ENCODE data around the gene VWA3A.

The VWA3A gene

DNA sequence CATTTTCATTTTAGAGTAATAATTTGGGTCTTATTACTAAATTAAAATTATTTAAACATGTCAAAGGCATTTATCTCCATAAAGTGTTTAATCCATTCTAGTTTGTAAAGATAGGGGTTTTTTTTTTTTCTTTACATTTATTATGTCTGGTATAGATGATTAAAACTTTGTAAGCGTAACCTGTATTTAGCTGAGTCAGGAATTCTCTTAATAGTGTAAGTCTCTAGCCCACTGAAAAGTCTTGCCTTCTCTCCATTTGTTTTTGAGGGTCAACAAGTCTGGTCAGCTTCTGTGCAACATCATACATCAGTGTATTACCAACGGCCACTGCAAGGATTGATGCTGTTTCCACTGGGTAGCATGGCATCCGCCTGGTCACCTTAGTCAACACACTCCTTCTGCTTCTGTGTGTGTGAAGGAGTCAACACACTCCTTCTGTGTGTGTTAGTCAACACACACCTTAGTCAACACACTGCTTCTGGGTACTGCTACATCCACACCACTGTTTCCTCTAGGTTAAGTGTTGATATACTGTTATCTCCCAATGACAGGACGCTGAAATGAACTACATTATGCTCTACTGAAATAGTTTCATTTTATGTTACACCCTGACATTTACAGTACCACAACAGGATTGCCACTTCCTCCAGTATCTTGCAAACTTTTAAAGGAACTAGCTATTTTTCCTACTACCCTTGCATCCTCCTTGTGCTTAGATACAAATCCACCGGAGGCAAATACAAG lies 37.3 kb upstream of the VWA3A start:
- no peak for DNase-seq (ENCODE audit: low spot score)
- TF ChIP-seq, protein P1, sequence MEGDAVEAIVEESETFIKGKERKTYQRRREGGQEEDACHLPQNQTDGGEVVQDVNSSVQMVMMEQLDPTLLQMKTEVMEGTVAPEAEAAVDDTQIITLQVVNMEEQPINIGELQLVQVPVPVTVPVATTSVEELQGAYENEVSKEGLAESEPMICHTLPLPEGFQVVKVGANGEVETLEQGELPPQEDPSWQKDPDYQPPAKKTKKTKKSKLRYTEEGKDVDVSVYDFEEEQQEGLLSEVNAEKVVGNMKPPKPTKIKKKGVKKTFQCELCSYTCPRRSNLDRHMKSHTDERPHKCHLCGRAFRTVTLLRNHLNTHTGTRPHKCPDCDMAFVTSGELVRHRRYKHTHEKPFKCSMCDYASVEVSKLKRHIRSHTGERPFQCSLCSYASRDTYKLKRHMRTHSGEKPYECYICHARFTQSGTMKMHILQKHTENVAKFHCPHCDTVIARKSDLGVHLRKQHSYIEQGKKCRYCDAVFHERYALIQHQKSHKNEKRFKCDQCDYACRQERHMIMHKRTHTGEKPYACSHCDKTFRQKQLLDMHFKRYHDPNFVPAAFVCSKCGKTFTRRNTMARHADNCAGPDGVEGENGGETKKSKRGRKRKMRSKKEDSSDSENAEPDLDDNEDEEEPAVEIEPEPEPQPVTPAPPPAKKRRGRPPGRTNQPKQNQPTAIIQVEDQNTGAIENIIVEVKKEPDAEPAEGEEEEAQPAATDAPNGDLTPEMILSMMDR (conservative IDR thresholded peaks at IDR 0.05; ENCODE audit: low read depth): no peak
- no peak overlapping the region for H3K27ac ChIP-seq
- ChIA-PET POLR2A (ENCODE audit: low non-redundant PET) (no interaction called here), CTCF (no interaction called here)

DNA sequence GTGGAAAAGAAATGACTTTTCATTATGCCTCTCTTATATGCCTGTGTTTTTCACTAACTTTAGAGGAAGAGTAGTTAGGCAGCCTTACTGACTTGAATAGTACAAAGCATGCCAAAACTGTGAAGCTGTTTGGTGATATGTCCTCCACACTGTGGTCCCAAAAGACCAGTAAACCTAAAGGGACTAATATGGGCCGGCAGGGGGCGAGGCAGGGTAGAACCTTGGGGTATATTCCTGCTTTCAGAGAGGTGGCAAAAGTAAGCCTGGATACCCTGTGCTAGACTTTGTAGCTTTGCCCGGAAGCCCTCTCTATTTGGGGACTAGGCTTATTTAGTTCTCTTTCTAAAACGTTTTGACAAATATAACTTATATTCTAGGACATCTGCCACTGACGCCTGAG lies 36.5 kb upstream of the VWA3A start:
- ChIA-PET CTCF (interaction anchor here (0.5 kb wide), 1 partner anchor 1583 kb away, joined by 5 read pairs; no protein-coding TSS in a partner anchor), POLR2A (ENCODE audit: low non-redundant PET) (no interaction called here)
- TF ChIP-seq, protein P1 (conservative IDR thresholded peaks at IDR 0.05; ENCODE audit: low read depth): no peak
- no peak overlapping the region for H3K27ac ChIP-seq
- no peak for DNase-seq (ENCODE audit: low spot score)

DNA sequence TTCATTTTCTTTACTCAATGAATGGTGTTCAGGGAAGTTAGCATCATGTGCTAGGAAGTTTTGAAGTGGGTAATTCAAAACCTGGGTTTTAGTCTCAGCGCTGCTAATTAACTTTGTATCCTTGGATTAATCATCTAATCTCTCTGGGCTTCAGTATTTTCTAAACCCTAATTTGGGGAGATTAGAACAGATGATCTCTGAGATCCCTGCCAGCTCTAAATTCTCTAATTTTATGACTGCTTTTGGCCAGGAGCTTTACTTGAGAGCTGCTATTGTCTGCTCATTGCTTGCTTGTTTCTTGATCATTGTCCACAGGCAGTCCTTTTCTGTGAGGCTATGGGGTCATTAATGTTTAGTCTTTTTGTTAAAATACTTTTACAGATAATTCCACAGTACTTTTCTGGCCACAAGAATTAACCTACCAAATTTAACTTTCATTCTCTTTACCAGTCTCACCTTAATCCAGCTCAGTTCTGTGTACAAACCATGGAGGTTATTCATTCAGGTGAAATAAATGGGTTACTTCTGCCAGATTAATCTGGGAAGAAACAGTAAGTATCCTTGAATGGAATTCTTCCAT lies 28.4 kb upstream of the VWA3A start:
- no peak for DNase-seq (ENCODE audit: low spot score)
- TF ChIP-seq, protein P1 (conservative IDR thresholded peaks at IDR 0.05; ENCODE audit: low read depth): no peak
- POLR2A ChIA-PET (ENCODE audit: low non-redundant PET): no interaction called here
- CTCF ChIA-PET: interaction anchor here (0.6 to 4.3 kb wide), 2 partner anchors 14 to 37 kb away, joined by 3 to 19 read pairs; no protein-coding TSS in a partner anchor
- H3K27ac ChIP-seq: no peak overlapping the region

DNA sequence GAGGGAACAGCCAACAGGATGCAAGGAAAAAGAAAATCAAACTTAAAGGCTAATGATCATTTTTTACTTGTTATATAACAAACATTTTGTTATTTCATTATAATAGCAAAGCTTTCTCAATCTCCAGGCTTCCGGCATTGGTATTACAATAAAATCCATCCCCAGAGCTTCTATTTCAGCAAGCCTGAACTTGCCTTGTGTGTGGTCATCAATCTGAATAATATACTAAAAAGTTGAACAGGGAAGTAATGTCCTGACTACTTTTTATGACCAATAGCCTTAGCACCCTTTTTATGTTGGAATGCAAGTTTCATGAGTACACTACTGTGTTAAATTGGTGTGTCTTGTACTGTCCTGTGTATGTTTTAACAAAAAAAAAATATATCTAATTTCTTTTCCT lies 27.1 kb upstream of the VWA3A start:
- CTCF ChIA-PET: interaction anchor here (0.6 to 4.3 kb wide), 3 partner anchors 13 to 25 kb away, joined by 4 to 19 read pairs (median 8); no protein-coding TSS in a partner anchor
- POLR2A ChIA-PET (ENCODE audit: low non-redundant PET): no interaction called here
- no peak overlapping the region for H3K27ac ChIP-seq
- peak; percentile 79 for DNase-seq (ENCODE audit: low spot score)
- TF ChIP-seq, protein P1 (conservative IDR thresholded peaks at IDR 0.05; ENCODE audit: low read depth): no peak

DNA sequence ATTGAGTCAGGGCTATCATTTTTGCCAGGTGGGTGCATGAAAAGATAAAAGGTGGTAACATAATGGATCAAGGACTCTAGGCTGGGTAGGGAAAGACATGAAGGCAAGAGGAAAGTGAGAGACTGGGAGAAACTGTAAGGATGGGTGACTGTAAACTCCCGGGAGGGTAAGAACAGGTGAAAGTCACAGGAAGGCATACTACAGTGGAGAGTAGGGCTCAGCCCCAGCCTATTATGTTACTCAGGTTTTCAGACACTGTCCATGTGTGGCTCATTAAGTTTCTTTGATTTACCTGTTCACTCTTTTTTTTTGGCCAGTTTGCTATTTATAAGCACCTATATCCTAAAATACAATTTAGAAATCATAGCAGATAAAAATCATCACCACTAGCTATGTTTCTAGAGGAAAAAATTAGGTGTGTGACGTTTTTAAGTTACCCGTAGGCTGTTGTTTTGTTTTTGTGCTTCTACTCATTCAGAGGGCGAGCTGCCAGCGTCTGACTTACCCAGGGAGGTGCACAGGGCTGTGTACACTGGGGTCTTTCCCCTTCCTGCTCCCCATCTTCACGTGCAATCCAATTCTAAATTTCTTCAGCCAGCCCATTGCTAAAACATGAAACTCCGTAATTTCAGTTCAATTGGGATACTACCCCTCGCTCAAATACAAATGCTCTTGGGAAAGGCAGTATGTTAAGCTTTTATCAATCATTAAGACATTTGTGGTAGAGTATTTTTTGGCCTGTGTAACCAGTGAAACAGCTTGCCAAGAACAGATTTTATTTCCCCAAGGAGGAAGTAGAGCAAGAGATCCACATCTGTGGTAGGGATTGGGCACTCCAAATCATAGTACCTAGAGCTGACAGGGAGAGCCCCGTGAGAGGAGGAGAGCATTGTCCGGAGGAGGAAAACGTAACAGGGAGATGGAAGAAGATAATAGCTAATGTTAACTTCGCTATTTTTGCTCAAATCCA lies 21.7 kb upstream of the VWA3A start:
- TF ChIP-seq, protein P1 (conservative IDR thresholded peaks at IDR 0.05; ENCODE audit: low read depth): no peak
- peak overlapping the region; percentile 52; the same call in 1 of the 2 replicates for H3K27ac ChIP-seq
- ChIA-PET POLR2A (ENCODE audit: low non-redundant PET) (interaction anchor here (0.6 to 1.3 kb wide), 2 partner anchors 63 to 72 kb away, joined by 3 to 7 read pairs; partner anchors contain the start of gene MOSMO), CTCF (no interaction called here)
- DNase-seq (ENCODE audit: low spot score): peak; percentile 37
